ENCODE data around the gene ABLIM1. TPM values are rescaled to one million over a fixed set of nuclear protein-coding genes. Genes with fewer than 3 reads are reported as not detected.
"Not testable (repeated sequence)": the region's sequence is repeated elsewhere in the genome, so short reads cannot be mapped to it uniquely, and the experiment has no call there.

ABLIM1 gene
- total RNA-seq, 1 donor from 2014 or later, result 144 TPM

- TF ChIP-seq CTCF (IDR thresholded peaks at IDR 0.05), result no peak
- Histone ChIP-seq H3K4me3 (no peak overlapping the region), H3K9me3 (no peaks in the 10 kb centered on the region), H3K27me3 (no peaks in the 10 kb centered on the region), H3K36me3 (no peaks in the 10 kb centered on the region), H3K4me1 (peaks cover 6% of the 10 kb centered on the region), H3K27ac (no peak overlapping the region)
- ATAC-seq (peak; percentile 95), DNase-seq (peak; percentile 85)
- intact Hi-C loops (cut with DNase I), result loop anchor here (10.0 kb wide), 1 partner anchor 142 kb away; no protein-coding TSS in a partner anchor
These were observed 39.1 kb upstream of the ABLIM1 start for GRCh38 chr10:114697061-114697598.

- ATAC-seq, H3K4me3 ChIP-seq, DNase-seq, H3K9me3 ChIP-seq, H3K27me3 ChIP-seq, H3K27ac ChIP-seq, H3K36me3 ChIP-seq: not testable (repeated sequence)
- H3K4me1 ChIP-seq, result peaks cover 10% of the 10 kb centered on the region
- intact Hi-C loops (cut with DNase I), result loop anchor here (10.0 kb wide), 1 partner anchor 142 kb away; no protein-coding TSS in a partner anchor
These were observed 38.2 kb upstream of the ABLIM1 start for GRCh38 chr10:114696301-114696700.

- Histone ChIP-seq H3K9me3 (no peaks in the 10 kb centered on the region), H3K36me3 (no peaks in the 10 kb centered on the region), H3K27me3 (no peaks in the 10 kb centered on the region), H3K27ac (no peak overlapping the region), H3K4me3 (no peak overlapping the region), H3K4me1 (peaks cover 13% of the 10 kb centered on the region)
- ATAC-seq (peak; percentile 53), DNase-seq (no peak)
- peak; percentile 56 for TF ChIP-seq CTCF (IDR thresholded peaks at IDR 0.05)
- intact Hi-C loops (cut with DNase I), result loop anchor here (10.0 kb wide), 1 partner anchor 140 kb away; no protein-coding TSS in a partner anchor
These were observed 36.7 kb upstream of the ABLIM1 start for GRCh38 chr10:114694752-114695151.

- no peaks in the 10 kb centered on the region for H3K27me3 ChIP-seq
- H3K9me3 ChIP-seq, result no peaks in the 10 kb centered on the region
- no peak for TF ChIP-seq CTCF (IDR thresholded peaks at IDR 0.05)
- H3K4me3 ChIP-seq, result no peak overlapping the region
- no peak overlapping the region for H3K27ac ChIP-seq
- H3K36me3 ChIP-seq, result no peaks in the 10 kb centered on the region
- DNase-seq, result no peak
- peaks cover 13% of the 10 kb centered on the region for H3K4me1 ChIP-seq
- no peak for ATAC-seq
- intact Hi-C loops (cut with DNase I), result loop anchor here (10.0 kb wide), 1 partner anchor 139 kb away; no protein-coding TSS in a partner anchor
These were observed 36.0 kb upstream of the ABLIM1 start for GRCh38 chr10:114694062-114694461.

- H3K27ac ChIP-seq, result no peak overlapping the region
- H3K27me3 ChIP-seq, result no peaks in the 10 kb centered on the region
- no peaks in the 10 kb centered on the region for H3K36me3 ChIP-seq
- peaks cover 11% of the 10 kb centered on the region for H3K4me1 ChIP-seq
- no peak for ATAC-seq
- no peak for TF ChIP-seq CTCF (IDR thresholded peaks at IDR 0.05)
- no peak for DNase-seq
- H3K4me3 ChIP-seq, result no peak overlapping the region
- intact Hi-C loops (cut with DNase I), result loop anchor here (10.0 kb wide), 1 partner anchor 137 kb away; no protein-coding TSS in a partner anchor
- no peaks in the 10 kb centered on the region for H3K9me3 ChIP-seq
These were observed 33.4 kb upstream of the ABLIM1 start for GRCh38 chr10:114691442-114691941.

- DNase-seq (no peak), ATAC-seq (no peak)
- H3K4me3 ChIP-seq, result no peak overlapping the region
- intact Hi-C loops (cut with DNase I), result no loop called here
- H3K4me1 ChIP-seq, result peaks cover 26% of the 10 kb centered on the region
- H3K27me3 ChIP-seq, result no peaks in the 10 kb centered on the region
- H3K36me3 ChIP-seq, result no peaks in the 10 kb centered on the region
- H3K27ac ChIP-seq, result no peak overlapping the region
- H3K9me3 ChIP-seq, result no peaks in the 10 kb centered on the region
- TF ChIP-seq CTCF (IDR thresholded peaks at IDR 0.05), result no peak
These were observed 30.7 kb upstream of the ABLIM1 start for GRCh38 chr10:114688786-114689185.
